Ovary (tissue), 3 donors: ENCODE measurements around the gene THRB.

ENCODE experiments used
- EP300 ChIP-seq: sonication (generic); formaldehyde crosslinking; IDR thresholded peaks from one replicate; pipeline ENCODE4 v1.6.1; 2017; ENCODE audit warnings: antibody characterized with exemption
- TF ChIP-seq, protein P1 (sequence below), 3 donors: fragments of 450-650 bp in 2 of 3; fragments of 200-600 bp in 1 of 3; IDR thresholded peaks; one replicate each; pipeline versions ENCODE4 v1.5.1 to v1.8.0; 2016 to 2022; ENCODE audit warnings: antibody characterized with exemption in 3 of 3, mild to moderate bottlenecking in 1 of 3
- donor health status: DM: no; HTN: no; CAD: no.

DNA sequence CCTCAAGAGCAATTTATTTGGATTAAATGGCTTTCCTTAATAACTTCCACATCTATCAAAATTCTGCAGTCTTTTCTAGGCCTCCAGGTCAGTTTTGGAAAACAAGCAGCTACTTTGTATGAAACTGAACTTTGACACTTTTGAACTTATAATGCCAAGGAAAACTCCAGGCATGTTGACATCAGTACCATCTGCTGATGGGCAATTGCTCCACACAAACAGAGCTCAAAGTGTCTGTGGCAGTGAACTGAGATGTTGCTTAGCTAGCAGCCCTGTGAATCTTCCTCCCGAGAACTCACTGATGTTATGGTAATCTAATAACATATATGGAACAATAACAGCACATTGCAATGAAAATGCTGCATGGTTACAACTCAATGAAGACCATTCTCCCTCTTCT is 250.2 kb downstream of the THRB start:
- TF ChIP-seq, protein P1, sequence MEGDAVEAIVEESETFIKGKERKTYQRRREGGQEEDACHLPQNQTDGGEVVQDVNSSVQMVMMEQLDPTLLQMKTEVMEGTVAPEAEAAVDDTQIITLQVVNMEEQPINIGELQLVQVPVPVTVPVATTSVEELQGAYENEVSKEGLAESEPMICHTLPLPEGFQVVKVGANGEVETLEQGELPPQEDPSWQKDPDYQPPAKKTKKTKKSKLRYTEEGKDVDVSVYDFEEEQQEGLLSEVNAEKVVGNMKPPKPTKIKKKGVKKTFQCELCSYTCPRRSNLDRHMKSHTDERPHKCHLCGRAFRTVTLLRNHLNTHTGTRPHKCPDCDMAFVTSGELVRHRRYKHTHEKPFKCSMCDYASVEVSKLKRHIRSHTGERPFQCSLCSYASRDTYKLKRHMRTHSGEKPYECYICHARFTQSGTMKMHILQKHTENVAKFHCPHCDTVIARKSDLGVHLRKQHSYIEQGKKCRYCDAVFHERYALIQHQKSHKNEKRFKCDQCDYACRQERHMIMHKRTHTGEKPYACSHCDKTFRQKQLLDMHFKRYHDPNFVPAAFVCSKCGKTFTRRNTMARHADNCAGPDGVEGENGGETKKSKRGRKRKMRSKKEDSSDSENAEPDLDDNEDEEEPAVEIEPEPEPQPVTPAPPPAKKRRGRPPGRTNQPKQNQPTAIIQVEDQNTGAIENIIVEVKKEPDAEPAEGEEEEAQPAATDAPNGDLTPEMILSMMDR (IDR thresholded peaks at IDR 0.05) = no peak
- no peak for TF ChIP-seq EP300
